Upper lobe of right lung (tissue), 1 donor: ENCODE measurements around the gene SYT1. TPM values are rescaled to one million over a fixed set of nuclear protein-coding genes. Genes with fewer than 3 reads are reported as not detected.
A peak's percentile ranks its signal among the peaks of the same experiment; 100 is the strongest.

ENCODE experiments used
- ATAC-seq: fragments of 200-7000 bp; cut with Tn5 transposase; one replicate; pipeline ENCODE4 v1.9.1; 2020; ENCODE audit warnings: mild to moderate bottlenecking, moderate library complexity
- DNase-seq: peaks from one replicate; pipeline ENCODE4 v3.0.0-alpha.2; 2020
- H3K27ac ChIP-seq: fragments of 200-600 bp; one replicate; pipeline ENCODE4 v1.8.0; 2022
- H3K27me3 ChIP-seq: fragments of 200-600 bp; one replicate; pipeline ENCODE4 v1.8.0; 2022; ENCODE audit warnings: mild to moderate bottlenecking
- H3K36me3 ChIP-seq: fragments of 200-600 bp; one replicate; pipeline ENCODE4 v1.8.0; 2022
- H3K4me1 ChIP-seq: fragments of 200-600 bp; one replicate; pipeline ENCODE4 v1.8.0; 2022
- H3K4me3 ChIP-seq: fragments of 200-600 bp; one replicate; pipeline ENCODE4 v1.8.0; 2022; ENCODE audit warnings: mild to moderate bottlenecking
- H3K9me3 ChIP-seq: fragments of 200-600 bp; one replicate; pipeline ENCODE4 v1.8.0; 2022
- intact Hi-C: fragments of 100-400 bp; cut with DNase I; formaldehyde crosslinking; loops from one replicate; pipeline ENCODE4 v1.11.0; 2022
- total RNA-seq: library from RNA; stranded (reverse); fragmentation: NEBNext Ultra II Directional; extraction: Animal tissue kit (Norgen Biotek cat#: 25700); gene quantifications from one replicate; pipeline ENCODE4 v1.2.1, GENCODE V29; 2021
- TF ChIP-seq, protein P1 (sequence below): fragments of 200-600 bp; IDR thresholded peaks from one replicate; pipeline ENCODE4 v1.8.0; 2022; ENCODE audit warnings: antibody characterized with exemption
- donor health status: DM: no; HTN: yes; CAD: no; lungs with severe emphysema.

The SYT1 gene
- total RNA-seq, 1 donor from 2014 or later, result 0.58 TPM

DNA sequence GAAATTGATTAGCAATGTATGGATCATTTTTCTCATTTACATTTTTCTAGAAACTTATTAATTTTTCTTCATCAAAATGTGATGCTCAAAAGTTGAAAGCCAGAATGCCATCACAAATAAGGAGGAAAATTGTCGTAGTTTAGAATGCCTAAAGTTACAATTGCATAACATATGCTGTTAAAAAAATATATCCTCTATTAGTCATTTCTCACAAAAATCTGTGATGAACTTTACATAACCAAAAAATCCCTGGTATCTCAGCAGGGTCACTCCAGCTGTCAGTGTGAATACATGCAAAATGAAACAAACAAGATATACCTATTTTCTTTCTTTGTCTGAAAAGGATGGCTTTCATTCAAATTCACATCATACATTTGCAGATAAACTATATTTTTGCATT, 467.3 kb downstream of the SYT1 start:
- DNase-seq, result no peak
- TF ChIP-seq, protein P1, sequence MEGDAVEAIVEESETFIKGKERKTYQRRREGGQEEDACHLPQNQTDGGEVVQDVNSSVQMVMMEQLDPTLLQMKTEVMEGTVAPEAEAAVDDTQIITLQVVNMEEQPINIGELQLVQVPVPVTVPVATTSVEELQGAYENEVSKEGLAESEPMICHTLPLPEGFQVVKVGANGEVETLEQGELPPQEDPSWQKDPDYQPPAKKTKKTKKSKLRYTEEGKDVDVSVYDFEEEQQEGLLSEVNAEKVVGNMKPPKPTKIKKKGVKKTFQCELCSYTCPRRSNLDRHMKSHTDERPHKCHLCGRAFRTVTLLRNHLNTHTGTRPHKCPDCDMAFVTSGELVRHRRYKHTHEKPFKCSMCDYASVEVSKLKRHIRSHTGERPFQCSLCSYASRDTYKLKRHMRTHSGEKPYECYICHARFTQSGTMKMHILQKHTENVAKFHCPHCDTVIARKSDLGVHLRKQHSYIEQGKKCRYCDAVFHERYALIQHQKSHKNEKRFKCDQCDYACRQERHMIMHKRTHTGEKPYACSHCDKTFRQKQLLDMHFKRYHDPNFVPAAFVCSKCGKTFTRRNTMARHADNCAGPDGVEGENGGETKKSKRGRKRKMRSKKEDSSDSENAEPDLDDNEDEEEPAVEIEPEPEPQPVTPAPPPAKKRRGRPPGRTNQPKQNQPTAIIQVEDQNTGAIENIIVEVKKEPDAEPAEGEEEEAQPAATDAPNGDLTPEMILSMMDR, result no peak
- intact Hi-C loops, result no loop called here
- ATAC-seq, result no peak
- H3K36me3 ChIP-seq, result no peaks in the 10 kb centered on the region
- H3K27ac ChIP-seq, result no peak overlapping the region
- no peaks in the 10 kb centered on the region for H3K27me3 ChIP-seq
- H3K4me3 ChIP-seq, result no peak overlapping the region
- no peaks in the 10 kb centered on the region for H3K9me3 ChIP-seq
- H3K4me1 ChIP-seq, result no peaks in the 10 kb centered on the region

DNA sequence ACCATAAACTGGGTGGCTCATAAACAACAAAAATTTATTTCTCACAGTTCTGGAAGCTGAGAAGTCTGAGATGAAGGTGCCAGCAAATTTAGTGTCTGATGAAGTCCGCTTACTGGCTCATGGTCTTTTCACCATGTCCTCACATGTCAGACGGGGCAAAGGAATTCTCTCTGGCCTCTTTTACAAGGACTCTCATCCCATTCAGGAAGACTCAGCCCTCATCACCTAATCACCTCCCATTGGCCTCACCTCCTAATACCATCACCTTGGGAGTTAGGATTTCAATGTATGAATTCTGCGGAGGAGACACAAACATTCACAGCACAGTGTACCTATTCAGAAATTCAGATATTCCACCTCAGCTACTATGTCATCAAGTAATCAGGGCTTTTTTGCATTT, 468.6 kb downstream of the SYT1 start:
- Histone ChIP-seq H3K4me1 (no peaks in the 10 kb centered on the region), H3K4me3 (no peak overlapping the region), H3K36me3 (no peaks in the 10 kb centered on the region), H3K9me3 (no peaks in the 10 kb centered on the region), H3K27ac (no peak overlapping the region), H3K27me3 (no peaks in the 10 kb centered on the region)
- no peak for ATAC-seq
- intact Hi-C loops, result no loop called here
- no peak for DNase-seq
- TF ChIP-seq, protein P1, result no peak

DNA sequence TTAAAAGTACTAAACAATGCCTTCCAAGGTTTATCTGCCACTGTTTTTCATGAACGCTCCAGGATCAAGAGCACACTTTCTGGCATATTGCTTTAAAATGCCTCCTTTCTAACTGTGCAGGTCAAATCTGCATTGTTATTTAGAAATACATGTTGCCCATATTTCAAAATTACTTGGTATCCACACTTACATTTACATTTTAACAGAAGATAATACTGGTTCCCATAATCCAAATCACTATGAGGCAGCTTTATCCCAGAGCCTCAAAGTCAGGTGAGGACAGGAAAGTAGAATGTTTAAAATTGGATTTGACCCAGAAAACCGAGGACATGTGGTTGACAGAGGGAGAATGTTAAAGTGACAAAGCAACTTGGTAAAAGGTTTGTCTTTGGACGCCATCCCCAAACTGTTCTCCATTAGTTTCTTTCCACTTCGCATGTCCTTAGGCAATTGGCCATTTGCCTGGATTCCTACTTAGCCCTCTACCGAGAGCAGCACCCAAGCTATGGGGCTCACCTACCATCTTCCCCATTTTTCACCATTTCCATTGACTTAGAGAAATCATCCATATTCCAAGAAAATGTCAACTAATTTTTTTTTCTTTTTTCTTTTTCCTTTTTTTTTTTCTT, 473.2 kb downstream of the SYT1 start:
- Histone ChIP-seq H3K9me3 (no peaks in the 10 kb centered on the region), H3K4me3 (no peak overlapping the region), H3K27ac (no peak overlapping the region), H3K4me1 (no peaks in the 10 kb centered on the region), H3K36me3 (no peaks in the 10 kb centered on the region), H3K27me3 (no peaks in the 10 kb centered on the region)
- TF ChIP-seq, protein P1, result no peak
- DNase-seq (no peak), ATAC-seq (no peak)
- intact Hi-C loops, result no loop called here

DNA sequence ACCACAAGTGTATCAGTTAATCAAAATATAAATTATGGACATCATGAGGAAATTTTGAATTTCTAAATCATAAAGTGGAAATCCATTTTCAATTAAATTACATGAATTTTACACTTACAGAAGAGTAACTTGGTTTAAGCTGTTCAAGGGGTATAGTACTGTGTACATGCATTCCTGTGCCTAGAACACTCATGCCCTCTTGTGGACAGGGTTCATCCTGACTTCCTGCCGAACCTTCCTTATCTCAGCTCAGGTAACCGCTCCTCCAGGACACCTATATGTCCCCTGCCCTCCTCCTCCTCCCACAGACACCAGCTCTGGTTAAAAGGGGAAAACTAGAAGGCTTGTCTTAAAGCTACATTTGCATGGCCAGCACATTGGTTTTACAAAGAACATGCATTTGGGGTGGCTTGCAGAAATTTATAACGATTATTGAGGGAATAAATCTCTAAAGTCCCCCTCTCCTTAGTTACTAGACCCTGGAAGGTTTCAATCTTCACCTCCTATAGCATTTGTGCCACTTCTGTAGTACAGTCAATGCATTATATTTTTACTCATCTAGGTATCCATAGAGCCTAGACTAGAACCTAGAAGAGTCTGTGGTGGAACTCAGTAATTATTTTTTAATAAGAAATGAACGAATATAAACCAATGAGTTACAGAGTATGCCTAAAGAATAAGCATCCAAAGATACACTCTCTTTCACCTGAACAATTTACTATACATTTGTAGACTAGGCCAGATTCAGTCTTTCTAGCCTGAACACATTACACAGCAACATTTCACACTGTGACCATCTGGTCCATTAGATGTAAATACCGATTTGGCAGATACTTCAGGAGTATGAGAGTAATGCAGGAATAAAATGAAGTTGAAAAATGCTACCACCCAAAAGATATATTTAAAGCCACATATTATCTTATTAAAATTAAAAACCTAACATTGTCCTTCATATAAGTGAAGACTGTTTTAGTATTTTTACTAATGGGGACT, 480.6 kb downstream of the SYT1 start:
- intact Hi-C loops, result no loop called here
- no peaks in the 10 kb centered on the region for H3K9me3 ChIP-seq
- no peaks in the 10 kb centered on the region for H3K4me1 ChIP-seq
- ATAC-seq (peak; percentile 78), DNase-seq (no peak)
- TF ChIP-seq, protein P1, result peak; percentile 45
- no peak overlapping the region for H3K27ac ChIP-seq
- H3K27me3 ChIP-seq, result no peaks in the 10 kb centered on the region
- no peaks in the 10 kb centered on the region for H3K36me3 ChIP-seq
- H3K4me3 ChIP-seq, result no peak overlapping the region

DNA sequence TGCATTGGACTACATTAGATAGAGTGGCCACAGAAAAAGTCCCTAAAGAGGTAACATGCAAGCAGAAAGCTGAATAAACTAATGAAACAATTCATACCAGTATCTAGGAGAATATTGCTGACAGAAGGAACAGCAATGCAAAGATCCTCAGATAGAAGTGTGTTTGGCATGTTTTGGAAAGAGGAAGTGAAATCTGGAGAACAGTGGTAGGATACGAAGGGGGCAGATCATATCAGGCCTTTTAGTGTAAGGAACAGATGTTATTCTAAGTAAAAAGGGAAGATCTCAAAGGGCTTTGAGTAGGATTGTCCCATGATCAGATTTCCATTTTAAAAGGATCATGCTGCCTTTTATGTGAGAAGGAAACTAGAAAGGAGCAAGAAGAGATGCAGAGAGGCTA, 483.3 kb downstream of the SYT1 start:
- DNase-seq (no peak), ATAC-seq (no peak)
- TF ChIP-seq, protein P1, result no peak
- Histone ChIP-seq H3K4me1 (no peaks in the 10 kb centered on the region), H3K9me3 (no peaks in the 10 kb centered on the region), H3K4me3 (no peak overlapping the region), H3K27me3 (no peaks in the 10 kb centered on the region), H3K36me3 (no peaks in the 10 kb centered on the region), H3K27ac (no peak overlapping the region)
- intact Hi-C loops, result no loop called here
